Hepatocyte (in vitro differentiated cells): ENCODE results near the gene TTC33. TPM values are rescaled to one million over a fixed set of nuclear protein-coding genes. Genes with fewer than 3 reads are reported as not detected.

Experiments used
- DNase-seq: peaks from one replicate; pipeline ENCODE4 v3.0.0-alpha.2; 2016; ENCODE audit warnings: low spot score
- H2AFZ ChIP-seq: fragments of 200-600 bp; sonication (generic); 2 replicates; pipeline ENCODE4 v1.6.0; 2016; ENCODE audit warnings: antibody characterized with exemption, mild to moderate bottlenecking
- H3K27ac ChIP-seq: fragments of 200-600 bp; sonication (generic); 2 replicates; pipeline ENCODE4 v1.5.1; 2016; ENCODE audit warnings: mild to moderate bottlenecking
- H3K27me3 ChIP-seq: fragments of 200-600 bp; sonication (generic); 2 replicates; pipeline ENCODE4 v1.6.1; 2016
- H3K36me3 ChIP-seq: fragments of 200-600 bp; sonication (generic); replicated peaks from 2 replicates; pipeline ENCODE4 v1.5.1; 2016; ENCODE audit warnings: low read depth; ENCODE audit not compliant: insufficient read depth
- H3K4me1 ChIP-seq: fragments of 200-600 bp; sonication (generic); 2 replicates; pipeline ENCODE4 v1.5.1; 2016; ENCODE audit warnings: mild to moderate bottlenecking, moderate library complexity; ENCODE audit not compliant: insufficient read depth
- H3K4me2 ChIP-seq: fragments of 200-600 bp; sonication (generic); 2 replicates; pipeline ENCODE4 v1.6.0; 2016
- H3K4me3 ChIP-seq: fragments of 200-600 bp; sonication (generic); 2 replicates; pipeline ENCODE4 v1.5.1; 2016; ENCODE audit warnings: mild to moderate bottlenecking
- H3K79me2 ChIP-seq: fragments of 200-600 bp; sonication (generic); 2 replicates; pipeline ENCODE4 v1.6.0; 2017; ENCODE audit warnings: mild to moderate bottlenecking
- H3K9me2 ChIP-seq: fragments of 200-600 bp; sonication (generic); replicated peaks from 2 replicates; pipeline ENCODE4 v1.6.0; 2017; ENCODE audit warnings: mild to moderate bottlenecking; ENCODE audit not compliant: insufficient read depth
- H3K9me3 ChIP-seq: fragments of 200-600 bp; sonication (generic); 2 replicates; pipeline ENCODE4 v1.5.1; 2016; ENCODE audit warnings: low read depth, mild to moderate bottlenecking
- H4K20me1 ChIP-seq: fragments of 200-600 bp; sonication (generic); 2 replicates; pipeline ENCODE4 v1.6.0; 2016; ENCODE audit warnings: mild to moderate bottlenecking; ENCODE audit not compliant: insufficient read depth, poor library complexity, severe bottlenecking
- CTCF ChIP-seq: fragments of 200-600 bp; sonication (generic); IDR thresholded peaks from 2 replicates; pipeline ENCODE4 v1.5.1; 2016; ENCODE audit warnings: antibody characterized with exemption, mild to moderate bottlenecking; ENCODE audit not compliant: poor library complexity
- EZH2 ChIP-seq: fragments of 200-600 bp; sonication (generic); IDR thresholded peaks from 2 replicates; pipeline ENCODE4 v1.6.1; 2016; ENCODE audit warnings: antibody characterized with exemption, mild to moderate bottlenecking, borderline replicate concordance
- EZH2phosphoT487 ChIP-seq: fragments of 200-600 bp; sonication (generic); IDR thresholded peaks from one replicate; pipeline ENCODE4 v1.6.1; 2018; ENCODE audit warnings: antibody characterized with exemption, mild to moderate bottlenecking, low read depth, moderate library complexity; ENCODE audit not compliant: unreplicated experiment, severe bottlenecking
- WGBS: methylation state at CpG from one replicate; pipeline ENCODE4 v1.1.6; 2016; ENCODE audit warnings: low lambda C conversion rate; ENCODE audit errors: missing lambda C conversion rate; 5-methylcytosine and 5-hydroxymethylcytosine counted together
- polyA plus RNA-seq: library from polyadenylated mRNA; unstranded; fragments of >200 nt; fragmentation: Nextera tagmentation; extraction: Ambion mirVana; gene quantifications from 2 replicates; pipeline ENCODE4 v1.2.1, GENCODE V29; 2016
- total RNA-seq: library from RNA; depleted of rRNA; stranded (reverse); fragments of >200 nt; gene quantifications from 2 replicates; pipeline ENCODE4 v1.2.3, GENCODE V29; 2014

The TTC33 gene
- total and polyA plus RNA-seq, 2 experiments from 2014 or later: 5.6 to 19.3 TPM

GRCh38 chr5:40622463-40623252 lies 133.1 kb downstream of the TTC33 start:
- no peak overlapping the region for H3K27ac ChIP-seq
- no peak overlapping the region for H3K4me3 ChIP-seq
- H3K36me3 ChIP-seq: no peaks in the 10 kb centered on the region
- WGBS: 75% methylated on average over 2 of the region's 2 CpGs
- H4K20me1 ChIP-seq: no peaks in the 10 kb centered on the region
- H3K27me3 ChIP-seq: no peaks in the 10 kb centered on the region
- no peaks in the 10 kb centered on the region for H3K9me2 ChIP-seq
- no peak for DNase-seq
- TF ChIP-seq EZH2: no peak
- no peak for TF ChIP-seq EZH2phosphoT487
- no peak for TF ChIP-seq CTCF
- no peak overlapping the region for H2AFZ ChIP-seq
- no peak overlapping the region for H3K4me2 ChIP-seq
- no peaks in the 10 kb centered on the region for H3K4me1 ChIP-seq
- no peaks in the 10 kb centered on the region for H3K79me2 ChIP-seq
- H3K9me3 ChIP-seq: no peaks in the 10 kb centered on the region

DNA sequence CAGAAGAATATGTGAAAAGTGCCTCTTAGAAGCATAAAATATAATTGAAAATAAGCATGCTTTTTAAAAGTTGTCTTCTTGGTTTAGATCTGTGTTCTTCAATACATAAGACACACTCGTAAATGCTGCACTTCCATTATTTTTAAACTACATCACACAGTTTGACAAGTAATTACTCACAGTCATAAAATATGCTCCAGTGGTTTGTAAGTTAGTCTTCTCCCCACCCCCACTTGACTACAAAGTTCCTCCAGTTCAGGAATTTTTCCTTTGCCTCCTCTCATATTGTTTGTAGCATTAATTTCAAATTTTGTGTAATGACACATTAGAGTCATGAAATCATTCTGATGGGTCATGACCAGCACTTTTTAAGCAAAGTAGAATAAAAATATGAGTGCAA lies 136.3 kb downstream of the TTC33 start:
- H3K9me3 ChIP-seq: no peaks in the 10 kb centered on the region
- H3K79me2 ChIP-seq: no peaks in the 10 kb centered on the region
- H4K20me1 ChIP-seq: no peaks in the 10 kb centered on the region
- WGBS: 56% methylated on average over 1 of the region's 1 CpG
- H3K36me3 ChIP-seq: no peaks in the 10 kb centered on the region
- TF ChIP-seq EZH2phosphoT487 (no peak), EZH2 (no peak)
- no peak overlapping the region for H3K27ac ChIP-seq
- H3K9me2 ChIP-seq: no peaks in the 10 kb centered on the region
- no peak overlapping the region for H2AFZ ChIP-seq
- no peaks in the 10 kb centered on the region for H3K4me1 ChIP-seq
- no peak for DNase-seq
- no peak overlapping the region for H3K4me2 ChIP-seq
- no peak overlapping the region for H3K4me3 ChIP-seq
- H3K27me3 ChIP-seq: no peaks in the 10 kb centered on the region

DNA sequence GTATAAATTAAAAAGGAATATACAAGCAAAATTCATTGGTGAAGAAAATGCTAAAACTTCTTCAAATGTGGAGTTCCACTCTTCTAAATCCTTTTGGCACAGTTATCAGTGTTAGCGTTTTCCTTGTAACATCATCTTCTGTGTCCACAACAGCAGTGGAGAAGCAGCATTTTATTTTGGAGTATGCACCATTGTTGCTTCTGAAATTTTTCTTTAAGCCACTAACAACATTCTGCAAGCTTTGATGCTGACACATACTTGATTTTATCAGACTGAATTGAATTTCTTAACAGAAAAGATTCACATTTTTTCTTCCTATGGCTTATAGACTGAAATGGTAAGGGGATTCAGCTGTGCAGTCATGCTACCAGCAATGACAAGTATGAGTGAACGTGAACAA lies 136.8 kb downstream of the TTC33 start:
- Histone ChIP-seq H3K36me3 (no peaks in the 10 kb centered on the region), H3K4me2 (no peak overlapping the region), H3K4me3 (no peak overlapping the region), H3K79me2 (no peaks in the 10 kb centered on the region), H3K9me3 (no peaks in the 10 kb centered on the region), H4K20me1 (no peaks in the 10 kb centered on the region), H3K4me1 (no peaks in the 10 kb centered on the region), H3K27ac (no peak overlapping the region), H3K27me3 (no peaks in the 10 kb centered on the region), H2AFZ (no peak overlapping the region), H3K9me2 (no peaks in the 10 kb centered on the region)
- TF ChIP-seq EZH2phosphoT487 (no peak), CTCF (no peak), EZH2 (no peak)
- DNase-seq: no peak
- 74% methylated on average over 2 of the region's 2 CpGs for WGBS

- Histone ChIP-seq H3K27me3 (no peaks in the 10 kb centered on the region), H3K4me3 (no peak overlapping the region), H3K4me2 (no peak overlapping the region), H3K4me1 (no peaks in the 10 kb centered on the region), H3K9me2 (no peaks in the 10 kb centered on the region), H4K20me1 (no peaks in the 10 kb centered on the region), H3K9me3 (no peaks in the 10 kb centered on the region), H2AFZ (no peak overlapping the region), H3K36me3 (no peaks in the 10 kb centered on the region), H3K79me2 (no peaks in the 10 kb centered on the region), H3K27ac (no peak overlapping the region)
- WGBS: 94% methylated on average over 5 of the region's 5 CpGs
- TF ChIP-seq CTCF (no peak), EZH2 (no peak)
- no peak for DNase-seq
Measured at GRCh38 chr5:40616781-40617180, 139.0 kb downstream of the TTC33 start.
